Measurements from ENCODE around the gene POLR2E. TPM values are rescaled to one million over a fixed set of nuclear protein-coding genes. Genes with fewer than 3 reads are reported as not detected.

POLR2E gene
- total RNA-seq, 1 experiment from 2014 or later = 281 TPM

DNA sequence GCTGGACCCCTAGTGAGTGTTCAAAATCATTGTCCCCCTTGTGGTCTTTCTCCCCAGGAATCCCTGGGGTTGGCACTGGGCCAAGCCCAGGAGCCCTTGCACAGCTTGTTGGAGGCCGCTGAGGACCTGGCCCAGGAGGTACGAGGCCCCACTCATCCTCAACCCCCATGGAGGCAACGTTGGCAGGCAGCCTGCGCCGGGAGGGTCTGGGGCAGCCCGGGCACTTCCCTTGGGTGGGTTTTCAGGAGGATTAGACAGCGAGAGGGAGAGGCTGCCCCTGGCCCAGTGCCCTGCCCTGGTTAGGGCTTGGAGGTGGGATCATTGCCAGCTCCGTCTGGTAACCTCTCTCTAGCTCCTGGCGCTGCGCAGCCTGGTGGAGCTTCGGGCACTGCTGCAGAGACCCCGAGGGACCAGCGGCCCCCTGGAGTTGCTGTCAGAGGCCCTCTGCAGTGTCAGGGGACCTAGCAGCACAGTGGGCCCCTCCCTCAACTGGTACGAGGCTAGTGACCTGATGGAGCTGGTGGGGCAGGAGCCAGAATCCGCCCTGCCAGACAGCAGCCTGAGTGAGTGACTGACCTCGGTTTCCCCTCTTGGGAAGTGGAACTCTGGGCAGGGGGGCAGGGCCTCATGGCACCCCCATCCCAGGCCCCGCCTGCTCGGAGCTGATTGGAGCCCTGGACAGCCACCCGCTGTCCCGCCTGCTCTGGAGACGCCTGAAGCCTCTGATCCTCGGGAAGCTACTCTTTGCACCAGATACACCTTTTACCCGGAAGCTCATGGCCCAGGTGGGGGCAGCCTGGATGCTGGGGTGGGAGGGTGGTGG, 52.3 kb downstream of the POLR2E start:
- Histone ChIP-seq H3K9me2 (ENCODE audit: insufficient read depth) (no peaks in the 10 kb centered on the region), H3K79me2 (ENCODE audit: insufficient read depth, low read length) (peaks cover 14% of the 10 kb centered on the region; the same call in 1 of the 2 replicates), H3K27ac (ENCODE audit: low read depth, low read length) (peak overlapping the region; percentile 78), H3K4me2 (ENCODE audit: low read length) (peak overlapping the region; percentile 88), H3K36me3 (ENCODE audit: control insufficient read depth in 1 of 2, insufficient read depth in 2 of 2, low read length in 2 of 2) (peaks cover 0 to 22% of the 10 kb centered on the region in 2 experiments; a peak in 1 of 4 replicates), H4K20me1 (ENCODE audit: insufficient read depth) (no peaks in the 10 kb centered on the region), H3K4me3 (replicated peaks in 1 of 2; ENCODE audit: low read depth in 1 of 2, low read length in 2 of 2) (peak overlapping the region; percentile 91), H3K9ac (ENCODE audit: low read length) (peak overlapping the region; percentile 84), H3K27me3 (ENCODE audit: insufficient read depth, low read length) (no peaks in the 10 kb centered on the region), H3K4me1 (ENCODE audit: control insufficient read depth in 1 of 2, insufficient read depth in 2 of 2, low read length in 2 of 2) (peaks cover 36 to 80% of the 10 kb centered on the region in 2 experiments), H3K9me3 (ENCODE audit: control insufficient read depth in 1 of 2, insufficient read depth in 1 of 2, low read depth in 1 of 2, low read length in 2 of 2) (no peaks in the 10 kb centered on the region), H2AFZ (ENCODE audit: low read depth, low read length, poor library complexity, severe bottlenecking) (no peak overlapping the region)
- RAD21 ChIA-PET (ENCODE audit: low non-redundant PET in 1 of 2, low total read pairs in 2 of 2, uncharacterized antibody in 2 of 2, unreplicated experiment in 2 of 2) = no interaction called here
- intact Hi-C loops (cut with micrococcal nuclease) = no loop called here
- CTCF ChIA-PET = interaction anchor here (0.9 to 2.4 kb wide), 6 partner anchors 16 to 70 kb away, joined by 3 to 9 read pairs (median 4); partner anchors contain the start of genes ARHGAP45 and CNN2
- DNase-seq (ENCODE audit: low read depth, low spot score) (no peak), ATAC-seq (no peak)
- TSS peak; percentile 50 for BruUV-seq (replicated peaks)
- POLR2A ChIA-PET = interaction anchor here (0.7 to 7.8 kb wide), 6 partner anchors 15 to 226 kb away, joined by 3 to 85 read pairs (median 4); partner anchors contain the start of genes CIRBP, CNN2 and RNU6-2
- TF ChIP-seq YY1 (IDR thresholded peaks at IDR 0.05; ENCODE audit: extremely low read depth, insufficient replicate concordance, low read depth, low read length) = no peak
- peak; percentile 57 for TF ChIP-seq TCF7L2 (IDR thresholded peaks at IDR 0.05; ENCODE audit: borderline replicate concordance, extremely low read depth, insufficient read depth, insufficient read length)

DNA sequence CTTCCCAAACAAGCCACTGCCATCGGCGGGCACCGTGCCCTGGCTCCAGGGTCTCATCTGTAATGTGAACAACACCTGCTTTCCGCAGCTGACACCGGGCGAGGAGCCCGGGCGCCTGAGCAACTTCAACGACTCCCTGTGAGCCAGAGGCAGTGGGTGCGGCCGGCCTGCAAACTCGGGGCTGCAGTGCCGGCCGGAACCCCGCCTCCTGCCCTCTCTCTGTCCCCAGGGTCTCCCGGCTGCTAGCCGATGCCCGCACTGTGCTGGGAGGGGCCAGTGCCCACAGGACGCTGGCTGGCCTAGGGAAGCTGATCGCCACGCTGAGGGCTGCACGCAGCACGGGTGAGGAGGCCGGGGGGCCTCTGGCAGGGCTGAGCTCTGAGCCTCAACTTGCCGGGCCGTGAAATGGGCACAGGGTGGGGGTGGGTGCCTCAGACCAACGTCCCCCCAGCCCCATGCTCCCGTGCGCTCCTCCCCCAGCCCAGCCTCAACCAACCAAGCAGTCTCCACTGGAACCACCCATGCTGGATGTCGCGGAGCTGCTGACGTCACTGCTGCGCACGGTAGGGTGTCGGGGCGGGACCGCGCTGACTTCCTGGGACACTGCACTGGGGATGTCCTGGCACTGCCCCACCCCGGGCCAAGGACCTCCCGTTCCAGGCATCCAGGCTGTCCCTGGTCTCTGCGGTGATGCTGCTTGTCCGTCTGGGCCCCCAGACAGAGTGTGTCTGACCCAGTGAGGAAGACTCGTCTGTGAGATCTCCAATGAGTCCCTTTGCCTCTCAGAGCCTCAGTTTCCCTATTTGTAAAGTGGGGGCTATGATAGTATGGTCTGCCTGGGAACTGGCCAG, 53.1 kb downstream of the POLR2E start:
- Histone ChIP-seq H3K9me3 (ENCODE audit: control insufficient read depth in 1 of 2, insufficient read depth in 1 of 2, low read depth in 1 of 2, low read length in 2 of 2) (no peaks in the 10 kb centered on the region), H3K4me1 (ENCODE audit: control insufficient read depth in 1 of 2, insufficient read depth in 2 of 2, low read length in 2 of 2) (peaks cover 36 to 79% of the 10 kb centered on the region in 2 experiments), H3K4me3 (replicated peaks in 1 of 2; ENCODE audit: low read depth in 1 of 2, low read length in 2 of 2) (peak overlapping the region; percentile 91), H2AFZ (ENCODE audit: low read depth, low read length, poor library complexity, severe bottlenecking) (no peak overlapping the region), H4K20me1 (ENCODE audit: insufficient read depth) (no peaks in the 10 kb centered on the region), H3K4me2 (ENCODE audit: low read length) (peak overlapping the region; percentile 88), H3K9ac (ENCODE audit: low read length) (peak overlapping the region; percentile 84), H3K36me3 (ENCODE audit: control insufficient read depth in 1 of 2, insufficient read depth in 2 of 2, low read length in 2 of 2) (peaks cover 0 to 21% of the 10 kb centered on the region in 2 experiments; a peak in 1 of 4 replicates), H3K79me2 (ENCODE audit: insufficient read depth, low read length) (peaks cover 14% of the 10 kb centered on the region; the same call in 1 of the 2 replicates), H3K27me3 (ENCODE audit: insufficient read depth, low read length) (no peaks in the 10 kb centered on the region), H3K27ac (ENCODE audit: low read depth, low read length) (peak overlapping the region; percentile 78), H3K9me2 (ENCODE audit: insufficient read depth) (no peaks in the 10 kb centered on the region)
- DNase-seq (ENCODE audit: low read depth, low spot score) = peak; percentile 90
- RAD21 ChIA-PET (ENCODE audit: low non-redundant PET in 1 of 2, low total read pairs in 2 of 2, uncharacterized antibody in 2 of 2, unreplicated experiment in 2 of 2) = interaction anchor here in 1 of 2 experiments (1.1 to 1.5 kb wide), 2 partner anchors 15 to 224 kb away, joined by 5 to 7 read pairs; no protein-coding TSS in a partner anchor
- POLR2A ChIA-PET = interaction anchor here (0.6 to 7.8 kb wide), 4 partner anchors 15 to 33 kb away, joined by 3 to 85 read pairs (median 18); partner anchors contain the start of genes CNN2 and RNU6-2
- peak; percentile 61 for ATAC-seq
- CTCF ChIA-PET = interaction anchor here (1.0 to 2.4 kb wide), 4 partner anchors 15 to 71 kb away, joined by 3 to 9 read pairs (median 4); partner anchors contain the start of genes CNN2 and RNU6-2
- intact Hi-C loops (cut with micrococcal nuclease) = loop anchor here (2.0 kb wide), 1 partner anchor 15 kb away; the partner anchor contains the start of gene CNN2
- no TSS peak for BruUV-seq (replicated peaks)
- TF ChIP-seq EZH2 (IDR thresholded peaks at IDR 0.05) (no peak), ZFX (IDR thresholded peaks at IDR 0.05) (no peak), CBX3 (IDR thresholded peaks at IDR 0.05; ENCODE audit: low read depth) (no peak; the same call in 1 of the 2 replicates), FOSL1 (IDR thresholded peaks at IDR 0.05; ENCODE audit: low read depth) (no peak), POLR2AphosphoS5 (IDR thresholded peaks at IDR 0.05; ENCODE audit: low read depth, low read length) (peak; percentile 82), CEBPB (IDR thresholded peaks at IDR 0.05; ENCODE audit: low read depth) (no peak), SRF (IDR thresholded peaks at IDR 0.05; ENCODE audit: low read depth) (no peak), EZH2phosphoT487 (IDR thresholded peaks at IDR 0.05; ENCODE audit: borderline replicate concordance) (no peak), SIN3A (IDR thresholded peaks at IDR 0.05; ENCODE audit: low read depth) (no peak; the same call in 1 of the 2 replicates)
- TF ChIP-seq, protein P1, sequence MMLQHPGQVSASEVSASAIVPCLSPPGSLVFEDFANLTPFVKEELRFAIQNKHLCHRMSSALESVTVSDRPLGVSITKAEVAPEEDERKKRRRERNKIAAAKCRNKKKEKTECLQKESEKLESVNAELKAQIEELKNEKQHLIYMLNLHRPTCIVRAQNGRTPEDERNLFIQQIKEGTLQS (IDR thresholded peaks at IDR 0.05) = no peak
- TF ChIP-seq, protein P2, sequence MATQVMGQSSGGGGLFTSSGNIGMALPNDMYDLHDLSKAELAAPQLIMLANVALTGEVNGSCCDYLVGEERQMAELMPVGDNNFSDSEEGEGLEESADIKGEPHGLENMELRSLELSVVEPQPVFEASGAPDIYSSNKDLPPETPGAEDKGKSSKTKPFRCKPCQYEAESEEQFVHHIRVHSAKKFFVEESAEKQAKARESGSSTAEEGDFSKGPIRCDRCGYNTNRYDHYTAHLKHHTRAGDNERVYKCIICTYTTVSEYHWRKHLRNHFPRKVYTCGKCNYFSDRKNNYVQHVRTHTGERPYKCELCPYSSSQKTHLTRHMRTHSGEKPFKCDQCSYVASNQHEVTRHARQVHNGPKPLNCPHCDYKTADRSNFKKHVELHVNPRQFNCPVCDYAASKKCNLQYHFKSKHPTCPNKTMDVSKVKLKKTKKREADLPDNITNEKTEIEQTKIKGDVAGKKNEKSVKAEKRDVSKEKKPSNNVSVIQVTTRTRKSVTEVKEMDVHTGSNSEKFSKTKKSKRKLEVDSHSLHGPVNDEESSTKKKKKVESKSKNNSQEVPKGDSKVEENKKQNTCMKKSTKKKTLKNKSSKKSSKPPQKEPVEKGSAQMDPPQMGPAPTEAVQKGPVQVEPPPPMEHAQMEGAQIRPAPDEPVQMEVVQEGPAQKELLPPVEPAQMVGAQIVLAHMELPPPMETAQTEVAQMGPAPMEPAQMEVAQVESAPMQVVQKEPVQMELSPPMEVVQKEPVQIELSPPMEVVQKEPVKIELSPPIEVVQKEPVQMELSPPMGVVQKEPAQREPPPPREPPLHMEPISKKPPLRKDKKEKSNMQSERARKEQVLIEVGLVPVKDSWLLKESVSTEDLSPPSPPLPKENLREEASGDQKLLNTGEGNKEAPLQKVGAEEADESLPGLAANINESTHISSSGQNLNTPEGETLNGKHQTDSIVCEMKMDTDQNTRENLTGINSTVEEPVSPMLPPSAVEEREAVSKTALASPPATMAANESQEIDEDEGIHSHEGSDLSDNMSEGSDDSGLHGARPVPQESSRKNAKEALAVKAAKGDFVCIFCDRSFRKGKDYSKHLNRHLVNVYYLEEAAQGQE (IDR thresholded peaks at IDR 0.05; ENCODE audit: low read depth) = no peak
